Tibial nerve (tissue), 4 donors: ENCODE data around the gene CORIN. TPM values are rescaled to one million over a fixed set of nuclear protein-coding genes. Genes with fewer than 3 reads are reported as not detected.
"Not testable (repeated sequence)": the region's sequence is repeated elsewhere in the genome, so short reads cannot be mapped to it uniquely, and the experiment has no call there.

Experiments
- DNase-seq, 2 donors: peaks; one replicate each; pipeline ENCODE4 v3.0.0-alpha.2; 2019; ENCODE audit warnings: low spot score in 2 of 2
- H3K27ac ChIP-seq, 4 donors: fragments of 200-600 bp; sonication (generic) in 3 of 4; one replicate each; pipeline ENCODE4 v1.5.1; 2017 to 2019; ENCODE audit warnings: mild to moderate bottlenecking in 1 of 4
- H3K27me3 ChIP-seq, 2 donors: fragments of 200-600 bp; sonication (generic) in 1 of 2; one replicate each; pipeline versions ENCODE4 v1.5.1 to v1.6.0; 2017 to 2019
- H3K36me3 ChIP-seq, 3 donors: fragments of 200-600 bp; sonication (generic); one replicate each; pipeline ENCODE4 v1.5.1; 2018 to 2019
- H3K4me1 ChIP-seq, 4 donors: fragments of 200-600 bp; sonication (generic) in 3 of 4; one replicate each; pipeline ENCODE4 v1.5.1; 2017 to 2019
- H3K4me3 ChIP-seq, 4 donors: fragments of 200-600 bp; sonication (generic) in 3 of 4; one replicate each; pipeline ENCODE4 v1.5.1; 2017 to 2019; ENCODE audit warnings: mild to moderate bottlenecking in 1 of 4, moderate library complexity in 1 of 4
- H3K9me3 ChIP-seq, 4 donors: fragments of 200-600 bp; sonication (generic) in 3 of 4; one replicate each; pipeline ENCODE4 v1.5.1; 2017 to 2019
- EP300 ChIP-seq, 2 donors: sonication (generic); formaldehyde crosslinking; IDR thresholded peaks; one replicate each; pipeline ENCODE4 v1.6.1; 2017; ENCODE audit warnings: antibody characterized with exemption in 2 of 2, mild to moderate bottlenecking in 1 of 2
- POLR2A ChIP-seq, 2 donors: fragments of 450-650 bp; IDR thresholded peaks; one replicate each; pipeline ENCODE4 v1.6.1; 2017; ENCODE audit warnings: antibody characterized with exemption in 2 of 2, mild to moderate bottlenecking in 2 of 2, moderate library complexity in 2 of 2
- WGBS, 2 donors: methylation state at CpG; one replicate each; pipeline ENCODE4 v1.1.5; 2018; 5-methylcytosine and 5-hydroxymethylcytosine counted together
- total RNA-seq, 4 donors: library from RNA; depleted of rRNA; stranded (reverse); fragments of >200 nt; gene quantifications; one replicate each; pipeline ENCODE4 v1.1.0, GENCODE V29; 2016
- TF ChIP-seq, protein P1 (sequence below), 5 experiments: fragments of 200-600 bp in 3 of 5; fragments of 450-650 bp in 2 of 5; sonication (generic) in 3 of 5; IDR thresholded peaks; one replicate each; pipeline ENCODE4 v1.5.1; 2016 to 2019; ENCODE audit warnings: antibody characterized with exemption in 5 of 5, mild to moderate bottlenecking in 3 of 5, moderate library complexity in 2 of 5

Gene CORIN
- total RNA-seq, 4 donors from 2014 or later = 0.22 to 0.42 TPM; not detected in 2

- 83 to 88% methylated on average over 2 of the region's 2 CpGs for WGBS, 2 donors
- H3K27me3 ChIP-seq = no peaks in the 10 kb centered on the region
- H3K36me3 ChIP-seq = no peaks in the 10 kb centered on the region
- H3K9me3 ChIP-seq = no peaks in the 10 kb centered on the region
- DNase-seq = no peak
- H3K4me1 ChIP-seq = no peaks in the 10 kb centered on the region
- H3K27ac ChIP-seq = no peak overlapping the region
- no peak overlapping the region for H3K4me3 ChIP-seq
- TF ChIP-seq, protein P1, sequence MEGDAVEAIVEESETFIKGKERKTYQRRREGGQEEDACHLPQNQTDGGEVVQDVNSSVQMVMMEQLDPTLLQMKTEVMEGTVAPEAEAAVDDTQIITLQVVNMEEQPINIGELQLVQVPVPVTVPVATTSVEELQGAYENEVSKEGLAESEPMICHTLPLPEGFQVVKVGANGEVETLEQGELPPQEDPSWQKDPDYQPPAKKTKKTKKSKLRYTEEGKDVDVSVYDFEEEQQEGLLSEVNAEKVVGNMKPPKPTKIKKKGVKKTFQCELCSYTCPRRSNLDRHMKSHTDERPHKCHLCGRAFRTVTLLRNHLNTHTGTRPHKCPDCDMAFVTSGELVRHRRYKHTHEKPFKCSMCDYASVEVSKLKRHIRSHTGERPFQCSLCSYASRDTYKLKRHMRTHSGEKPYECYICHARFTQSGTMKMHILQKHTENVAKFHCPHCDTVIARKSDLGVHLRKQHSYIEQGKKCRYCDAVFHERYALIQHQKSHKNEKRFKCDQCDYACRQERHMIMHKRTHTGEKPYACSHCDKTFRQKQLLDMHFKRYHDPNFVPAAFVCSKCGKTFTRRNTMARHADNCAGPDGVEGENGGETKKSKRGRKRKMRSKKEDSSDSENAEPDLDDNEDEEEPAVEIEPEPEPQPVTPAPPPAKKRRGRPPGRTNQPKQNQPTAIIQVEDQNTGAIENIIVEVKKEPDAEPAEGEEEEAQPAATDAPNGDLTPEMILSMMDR (IDR thresholded peaks at IDR 0.05) = no peak
- TF ChIP-seq POLR2A (IDR thresholded peaks at IDR 0.05) = no peak
- TF ChIP-seq EP300 (IDR thresholded peaks at IDR 0.05) = no peak
These were observed 61.5 kb downstream of the CORIN start for GRCh38 chr4:47776353-47776752.

DNA sequence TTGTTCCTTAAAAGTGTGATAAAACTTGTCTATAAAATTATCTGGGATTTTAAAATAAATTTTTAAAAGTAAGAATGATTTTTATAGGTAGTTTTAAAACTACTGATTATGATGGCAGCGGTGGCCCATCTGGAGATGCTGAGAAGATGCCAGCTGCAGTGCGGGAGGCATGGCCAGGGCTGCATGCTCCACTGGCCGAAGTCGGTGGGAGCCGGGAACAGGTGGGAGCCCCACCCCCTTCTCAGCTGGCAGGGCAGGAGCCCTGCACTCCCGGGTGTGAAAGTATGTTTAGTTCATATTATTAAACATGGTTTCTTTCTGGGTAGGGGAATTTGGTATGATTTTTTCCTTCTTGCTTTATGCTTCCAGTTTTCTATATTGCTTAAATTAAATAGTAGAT is 63.8 kb downstream of the CORIN start:
- Histone ChIP-seq H3K4me3 (no peak overlapping the region), H3K4me1 (no peaks in the 10 kb centered on the region), H3K27ac (no peak overlapping the region), H3K36me3 (no peaks in the 10 kb centered on the region), H3K9me3 (no peaks in the 10 kb centered on the region), H3K27me3 (no peaks in the 10 kb centered on the region)
- TF ChIP-seq, protein P1 (IDR thresholded peaks at IDR 0.05) = no peak
- TF ChIP-seq POLR2A (IDR thresholded peaks at IDR 0.05) = no peak
- TF ChIP-seq EP300 (IDR thresholded peaks at IDR 0.05) = no peak
- DNase-seq = no peak
- 57 to 58% methylated on average over 6 of the region's 6 CpGs for WGBS, 2 donors

DNA sequence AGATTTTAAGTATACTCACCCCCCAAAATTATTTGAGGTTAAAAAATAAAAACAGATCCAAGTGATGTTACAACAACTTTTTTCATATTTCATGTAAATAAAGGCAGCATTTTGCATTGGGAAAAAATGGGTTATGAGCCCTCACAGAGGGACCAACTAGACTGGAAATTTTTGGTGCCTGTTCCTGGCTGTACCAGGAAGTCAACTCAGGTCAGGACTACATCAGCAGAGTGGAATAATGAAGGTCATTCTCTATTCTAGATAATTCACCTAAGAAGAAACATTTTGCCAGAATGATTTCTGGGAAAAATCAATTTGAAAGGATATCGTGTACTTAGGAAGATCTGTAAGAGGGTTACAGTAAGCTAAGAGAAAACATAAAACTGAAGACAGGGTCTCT is 66.8 kb downstream of the CORIN start:
- Histone ChIP-seq H3K9me3 (no peaks in the 10 kb centered on the region), H3K4me1 (no peaks in the 10 kb centered on the region), H3K27ac (no peak overlapping the region), H3K4me3 (no peak overlapping the region), H3K36me3 (no peaks in the 10 kb centered on the region), H3K27me3 (no peaks in the 10 kb centered on the region)
- TF ChIP-seq POLR2A (IDR thresholded peaks at IDR 0.05) = no peak
- TF ChIP-seq EP300 (IDR thresholded peaks at IDR 0.05) = no peak
- TF ChIP-seq, protein P1 (IDR thresholded peaks at IDR 0.05) = no peak
- DNase-seq = no peak
- WGBS, 2 donors = 63 to 69% methylated on average over 1 of the region's 1 CpG

GRCh38 chr4:47767956-47768355 is 69.9 kb downstream of the CORIN start:
- WGBS, 2 donors = 80 to 84% methylated on average over 7 of the region's 7 CpGs
- not testable (repeated sequence) for H3K9me3 ChIP-seq, H3K27me3 ChIP-seq, H3K27ac ChIP-seq, H3K36me3 ChIP-seq, H3K4me1 ChIP-seq, H3K4me3 ChIP-seq, DNase-seq

DNA sequence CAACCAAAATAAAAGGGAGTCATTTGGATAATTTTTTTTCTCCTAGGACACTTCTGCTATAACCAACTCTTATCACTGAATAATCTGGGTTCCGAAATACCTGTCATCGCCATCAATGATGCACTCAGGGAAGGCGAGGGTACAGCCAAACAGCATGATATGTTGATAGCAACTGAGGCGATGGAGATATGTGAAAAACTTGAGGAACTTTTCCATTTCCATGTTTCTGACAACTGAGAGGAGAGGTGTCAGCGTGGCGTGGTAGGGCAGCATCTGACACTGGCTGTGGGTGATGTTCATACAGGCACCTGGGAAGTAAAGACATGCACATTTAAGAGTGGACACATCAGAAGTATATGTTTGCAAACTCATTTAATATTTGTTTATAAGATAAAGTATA is 74.6 kb downstream of the CORIN start:
- WGBS, 2 donors = 89 to 95% methylated on average over 6 of the region's 6 CpGs

More for the DNA sequence above, 74.6 kb downstream of the CORIN start:
- Histone ChIP-seq H3K27me3 (no peaks in the 10 kb centered on the region), H3K4me3 (no peak overlapping the region), H3K9me3 (no peaks in the 10 kb centered on the region), H3K4me1 (no peaks in the 10 kb centered on the region), H3K36me3 (no peaks in the 10 kb centered on the region), H3K27ac (no peak overlapping the region)
- TF ChIP-seq, protein P1 (IDR thresholded peaks at IDR 0.05) = no peak
- no peak for TF ChIP-seq POLR2A (IDR thresholded peaks at IDR 0.05)
- TF ChIP-seq EP300 (IDR thresholded peaks at IDR 0.05) = no peak
- DNase-seq = no peak
